NCI-H1417 treated with DMSO at 0.1 percent for 48 hours (cell line): Measurements from ENCODE around the gene ATL1.
"Not testable (repeated sequence)": the region's sequence is repeated elsewhere in the genome, so short reads cannot be mapped to it uniquely, and the experiment has no call there.

Source experiments
- DNase-seq: peaks from one replicate; lab custom pipeline; 2025; lab: John Stamatoyannopoulos, UW

Gene ATL1

GRCh38 chr14:50657753-50658152 lies 97.8 kb downstream of the ATL1 start:
- no peak for DNase-seq

GRCh38 chr14:50658203-50658602 lies 98.3 kb downstream of the ATL1 start:
- DNase-seq: no peak

- DNase-seq: no peak
Observed at GRCh38 chr14:50659327-50659974, 99.5 kb downstream of the ATL1 start.

- DNase-seq: not testable (repeated sequence)
Observed at GRCh38 chr14:50664579-50664978, 104.6 kb downstream of the ATL1 start.

GRCh38 chr14:50665300-50665699 lies 105.4 kb downstream of the ATL1 start:
- not testable (repeated sequence) for DNase-seq

GRCh38 chr14:50666772-50667683 lies 107.1 kb downstream of the ATL1 start:
- no peak for DNase-seq

GRCh38 chr14:50667684-50667995 lies 107.7 kb downstream of the ATL1 start:
- no peak for DNase-seq

GRCh38 chr14:50667996-50668825 lies 108.3 kb downstream of the ATL1 start, which contains the start of gene SAV1:
TSS of gene SAV1 (minus strand) at chr14:50668306. CDS start at chr14:50667967, 339 bp downstream.
- no peak for DNase-seq

GRCh38 chr14:50668826-50669143 lies 108.8 kb downstream of the ATL1 start:
- DNase-seq: no peak

GRCh38 chr14:50669441-50669986 lies 109.6 kb downstream of the ATL1 start:
- no peak for DNase-seq

- DNase-seq: no peak
Observed at GRCh38 chr14:50670196-50670865, 110.4 kb downstream of the ATL1 start.

- no peak for DNase-seq
Observed at GRCh38 chr14:50670866-50671256, 110.9 kb downstream of the ATL1 start.

GRCh38 chr14:50675597-50675996 lies 115.7 kb downstream of the ATL1 start:
- DNase-seq: no peak

GRCh38 chr14:50676814-50677516 lies 117.0 kb downstream of the ATL1 start:
- no peak for DNase-seq

GRCh38 chr14:50677527-50678063 lies 117.7 kb downstream of the ATL1 start:
- no peak for DNase-seq

GRCh38 chr14:50678163-50678562 lies 118.2 kb downstream of the ATL1 start:
- no peak for DNase-seq

GRCh38 chr14:50679674-50680073 lies 119.7 kb downstream of the ATL1 start:
- DNase-seq: no peak
